ENCODE measurements around the gene SLC4A8. TPM values are rescaled to one million over a fixed set of nuclear protein-coding genes. Genes with fewer than 3 reads are reported as not detected.

SLC4A8 gene
- total and polyA plus RNA-seq, 9 of the 15 experiments (the other 6 are each of a cell fraction or from before 2014, with no cell fraction given): 0.04 to 1.5 (median 0.12) TPM; not detected in 2

DNA sequence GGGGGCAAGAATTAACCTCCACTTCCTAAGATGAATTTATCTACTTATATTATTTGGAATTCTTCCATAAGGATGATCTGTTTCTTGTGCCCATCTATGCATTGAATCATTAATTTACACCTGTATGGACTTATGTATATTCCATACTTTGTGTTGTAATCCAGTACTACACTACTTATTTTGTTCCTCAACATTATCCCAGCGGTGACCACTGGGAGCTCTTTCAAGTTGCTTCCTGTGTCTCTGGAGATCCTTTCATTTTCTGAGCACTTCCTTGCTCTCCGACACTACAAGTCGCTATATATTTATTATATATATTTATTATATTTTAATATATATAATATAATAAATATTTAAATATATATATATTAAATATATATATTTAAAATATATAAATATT, 111.5 kb downstream of the SLC4A8 start (continued):
- TF ChIP-seq KDM4B (IDR thresholded peaks at IDR 0.05; ENCODE audit: borderline replicate concordance in 2 of 2, low read depth in 1 of 2) (no peak), LCOR (CRISPR knock-in tag; IDR thresholded peaks at IDR 0.05) (no peak), PHF20 (IDR thresholded peaks at IDR 0.05; ENCODE audit: partially characterized antibody) (no peak), ZNF184 (CRISPR knock-in tag; IDR thresholded peaks at IDR 0.05) (no peak), CBX1 (IDR thresholded peaks at IDR 0.05; ENCODE audit: low read depth) (no peak), LEF1 (IDR thresholded peaks at IDR 0.05) (no peak), ZNF282 (CRISPR knock-in tag; IDR thresholded peaks at IDR 0.05) (no peak)

DNA sequence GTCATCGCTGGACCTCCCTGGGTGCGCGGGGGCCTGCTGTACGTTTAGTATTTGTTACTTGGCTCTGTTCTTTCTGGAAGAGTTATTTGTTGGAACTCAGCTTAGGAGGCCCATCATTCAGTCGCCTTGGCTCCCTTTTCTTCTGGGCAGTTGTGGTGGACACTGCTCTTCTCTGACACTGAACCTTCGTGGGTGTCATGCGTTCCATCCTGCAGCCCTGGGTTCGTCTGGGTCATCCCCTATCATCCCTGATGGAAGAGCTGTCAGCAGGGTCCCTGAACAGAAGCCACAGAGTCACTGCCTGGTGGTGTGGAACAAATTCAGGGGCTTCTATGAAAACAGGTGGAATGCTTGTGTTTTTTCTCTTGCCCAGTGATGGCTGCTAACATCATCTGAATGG, 113.5 kb downstream of the SLC4A8 start:
- Histone ChIP-seq H3K9me1 (ENCODE audit: control insufficient read depth, insufficient read depth, low read length) (no peaks in the 10 kb centered on the region), H3K4me3 (no peak overlapping the region), H3K27me3 (ENCODE audit: control insufficient read depth in 2 of 2, insufficient read depth in 2 of 2, low read length in 2 of 2) (peaks cover 16 to 46% of the 10 kb centered on the region in 2 experiments), H3K36me3 (ENCODE audit: control insufficient read depth, insufficient read depth, low read length) (no peaks in the 10 kb centered on the region), H3K4me1 (replicated peaks in 1 of 2; ENCODE audit: control insufficient read depth in 2 of 2, insufficient read depth in 2 of 2, low read length in 2 of 2) (peaks cover 0 to 4% of the 10 kb centered on the region in 2 experiments; a peak in 1 of 5 replicates), H3K27ac (ENCODE audit: extremely low read depth, low read depth, low read length) (no peak overlapping the region), H3K9me3 (replicated peaks; ENCODE audit: control insufficient read depth, insufficient read depth, low read depth, low read length) (no peaks in the 10 kb centered on the region), H3K9ac (ENCODE audit: insufficient read depth in 1 of 2, low read depth in 2 of 2, low read length in 2 of 2) (no peak overlapping the region), H3K79me2 (ENCODE audit: control insufficient read depth, insufficient read depth, low read length) (no peaks in the 10 kb centered on the region), H4K20me1 (replicated peaks; ENCODE audit: control insufficient read depth, insufficient read depth, low read length) (no peaks in the 10 kb centered on the region), H2AFZ (ENCODE audit: low read depth, low read length) (no peak overlapping the region), H3K4me2 (ENCODE audit: insufficient read depth, low read length) (no peak overlapping the region)
- no peak for DNase-seq (ENCODE audit: extremely low read depth in 1 of 4, low spot score in 3 of 4)
- intact Hi-C loops (cut with micrococcal nuclease) (loop anchor here (10.0 kb wide), 1 partner anchor 287 kb away; no protein-coding TSS in a partner anchor), in situ Hi-C loops (cut with MboI) (no loop called here)
- ATAC-seq: no peak
- no peak for FAIRE-seq
- POLR2A ChIA-PET: no interaction called here
- CTCF ChIA-PET (ENCODE audit: low intra/inter-chr PET ratio): no interaction called here
- no TSS peak for BruUV-seq (replicated peaks)
- WGBS (ENCODE audit: insufficient coverage, low coverage, missing lambda C conversion rate): 0% methylated on average over 8 of the region's 8 CpGs
- TF ChIP-seq TCF7L2 (IDR thresholded peaks at IDR 0.05; ENCODE audit: low read depth, low read length) (no peak), RNF2 (IDR thresholded peaks at IDR 0.05) (no peak), ZNF146 (CRISPR knock-in tag; IDR thresholded peaks at IDR 0.05; ENCODE audit: unreplicated experiment) (no peak), PCBP2 (IDR thresholded peaks at IDR 0.05; ENCODE audit: low read depth, low read length, poor library complexity, severe bottlenecking) (no peak), SMAD3 (CRISPR knock-in tag; conservative IDR thresholded peaks at IDR 0.05) (no peak)
- TF ChIP-seq, protein P1, sequence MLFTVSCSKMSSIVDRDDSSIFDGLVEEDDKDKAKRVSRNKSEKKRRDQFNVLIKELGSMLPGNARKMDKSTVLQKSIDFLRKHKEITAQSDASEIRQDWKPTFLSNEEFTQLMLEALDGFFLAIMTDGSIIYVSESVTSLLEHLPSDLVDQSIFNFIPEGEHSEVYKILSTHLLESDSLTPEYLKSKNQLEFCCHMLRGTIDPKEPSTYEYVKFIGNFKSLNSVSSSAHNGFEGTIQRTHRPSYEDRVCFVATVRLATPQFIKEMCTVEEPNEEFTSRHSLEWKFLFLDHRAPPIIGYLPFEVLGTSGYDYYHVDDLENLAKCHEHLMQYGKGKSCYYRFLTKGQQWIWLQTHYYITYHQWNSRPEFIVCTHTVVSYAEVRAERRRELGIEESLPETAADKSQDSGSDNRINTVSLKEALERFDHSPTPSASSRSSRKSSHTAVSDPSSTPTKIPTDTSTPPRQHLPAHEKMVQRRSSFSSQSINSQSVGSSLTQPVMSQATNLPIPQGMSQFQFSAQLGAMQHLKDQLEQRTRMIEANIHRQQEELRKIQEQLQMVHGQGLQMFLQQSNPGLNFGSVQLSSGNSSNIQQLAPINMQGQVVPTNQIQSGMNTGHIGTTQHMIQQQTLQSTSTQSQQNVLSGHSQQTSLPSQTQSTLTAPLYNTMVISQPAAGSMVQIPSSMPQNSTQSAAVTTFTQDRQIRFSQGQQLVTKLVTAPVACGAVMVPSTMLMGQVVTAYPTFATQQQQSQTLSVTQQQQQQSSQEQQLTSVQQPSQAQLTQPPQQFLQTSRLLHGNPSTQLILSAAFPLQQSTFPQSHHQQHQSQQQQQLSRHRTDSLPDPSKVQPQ (CRISPR knock-in tag; IDR thresholded peaks at IDR 0.05; ENCODE audit: borderline replicate concordance): no peak
- TF ChIP-seq, protein P2, sequence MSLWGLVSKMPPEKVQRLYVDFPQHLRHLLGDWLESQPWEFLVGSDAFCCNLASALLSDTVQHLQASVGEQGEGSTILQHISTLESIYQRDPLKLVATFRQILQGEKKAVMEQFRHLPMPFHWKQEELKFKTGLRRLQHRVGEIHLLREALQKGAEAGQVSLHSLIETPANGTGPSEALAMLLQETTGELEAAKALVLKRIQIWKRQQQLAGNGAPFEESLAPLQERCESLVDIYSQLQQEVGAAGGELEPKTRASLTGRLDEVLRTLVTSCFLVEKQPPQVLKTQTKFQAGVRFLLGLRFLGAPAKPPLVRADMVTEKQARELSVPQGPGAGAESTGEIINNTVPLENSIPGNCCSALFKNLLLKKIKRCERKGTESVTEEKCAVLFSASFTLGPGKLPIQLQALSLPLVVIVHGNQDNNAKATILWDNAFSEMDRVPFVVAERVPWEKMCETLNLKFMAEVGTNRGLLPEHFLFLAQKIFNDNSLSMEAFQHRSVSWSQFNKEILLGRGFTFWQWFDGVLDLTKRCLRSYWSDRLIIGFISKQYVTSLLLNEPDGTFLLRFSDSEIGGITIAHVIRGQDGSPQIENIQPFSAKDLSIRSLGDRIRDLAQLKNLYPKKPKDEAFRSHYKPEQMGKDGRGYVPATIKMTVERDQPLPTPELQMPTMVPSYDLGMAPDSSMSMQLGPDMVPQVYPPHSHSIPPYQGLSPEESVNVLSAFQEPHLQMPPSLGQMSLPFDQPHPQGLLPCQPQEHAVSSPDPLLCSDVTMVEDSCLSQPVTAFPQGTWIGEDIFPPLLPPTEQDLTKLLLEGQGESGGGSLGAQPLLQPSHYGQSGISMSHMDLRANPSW (CRISPR knock-in tag; IDR thresholded peaks at IDR 0.05): no peak
- TF ChIP-seq, protein P3, sequence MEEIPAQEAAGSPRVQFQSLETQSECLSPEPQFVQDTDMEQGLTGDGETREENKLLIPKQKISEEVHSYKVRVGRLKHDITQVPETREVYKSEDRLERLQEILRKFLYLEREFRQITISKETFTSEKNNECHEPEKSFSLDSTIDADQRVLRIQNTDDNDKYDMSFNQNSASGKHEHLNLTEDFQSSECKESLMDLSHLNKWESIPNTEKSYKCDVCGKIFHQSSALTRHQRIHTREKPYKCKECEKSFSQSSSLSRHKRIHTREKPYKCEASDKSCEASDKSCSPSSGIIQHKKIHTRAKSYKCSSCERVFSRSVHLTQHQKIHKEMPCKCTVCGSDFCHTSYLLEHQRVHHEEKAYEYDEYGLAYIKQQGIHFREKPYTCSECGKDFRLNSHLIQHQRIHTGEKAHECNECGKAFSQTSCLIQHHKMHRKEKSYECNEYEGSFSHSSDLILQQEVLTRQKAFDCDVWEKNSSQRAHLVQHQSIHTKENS (CRISPR knock-in tag; IDR thresholded peaks at IDR 0.05): no peak

Measured in K562 (cell line).